Uterus (tissue), 4 donors: ENCODE results near the gene ATAD3C. TPM values are rescaled to one million over a fixed set of nuclear protein-coding genes. Genes with fewer than 3 reads are reported as not detected.
"Not testable (repeated sequence)": the region's sequence is repeated elsewhere in the genome, so short reads cannot be mapped to it uniquely, and the experiment has no call there.

Experiments used
- DNase-seq, 2 donors: peaks; one replicate each; pipeline ENCODE4 v3.0.0-alpha.2; 2019 to 2020
- H3K27ac ChIP-seq, 2 donors: fragments of 200-600 bp; sonication (generic); 1 replicate in 1 of 2; 2 replicates in 1 of 2; pipeline ENCODE4 v1.5.1; 2016 to 2018
- H3K27me3 ChIP-seq, 2 donors: fragments of 200-600 bp; sonication (generic); one replicate each; pipeline ENCODE4 v1.5.1; 2018 to 2019; ENCODE audit warnings: control low read depth in 1 of 2
- H3K36me3 ChIP-seq, 2 donors: fragments of 200-600 bp; sonication (generic); one replicate each; pipeline ENCODE4 v1.5.1; 2019; ENCODE audit warnings: control low read depth in 1 of 2
- H3K4me1 ChIP-seq, 2 donors: fragments of 200-600 bp; sonication (generic); one replicate each; pipeline ENCODE4 v1.5.1; 2018 to 2019; ENCODE audit warnings: control low read depth in 1 of 2
- H3K4me3 ChIP-seq, 2 donors: fragments of 200-600 bp; sonication (generic); 1 replicate in 1 of 2; 2 replicates in 1 of 2; pipeline ENCODE4 v1.5.1; 2018 to 2019; ENCODE audit warnings: mild to moderate bottlenecking in 1 of 2
- H3K9me3 ChIP-seq, 2 donors: fragments of 200-600 bp; sonication (generic); one replicate each; pipeline ENCODE4 v1.5.1; 2019; ENCODE audit warnings: control low read depth in 1 of 2
- CTCF ChIP-seq, 4 experiments: fragments of 200-600 bp in 2 of 4; fragments of 450-650 bp in 2 of 4; sonication (generic) in 2 of 4; IDR thresholded peaks; one replicate each; pipeline ENCODE4 v1.5.1; 2016 to 2019; ENCODE audit warnings: antibody characterized with exemption in 4 of 4, mild to moderate bottlenecking in 2 of 4, moderate library complexity in 1 of 4
- POLR2A ChIP-seq, 2 donors: fragments of 450-650 bp; IDR thresholded peaks; one replicate each; pipeline ENCODE4 v1.6.1; 2016; ENCODE audit warnings: antibody characterized with exemption in 2 of 2, mild to moderate bottlenecking in 1 of 2, moderate library complexity in 1 of 2
- intact Hi-C: fragments of 100-400 bp; cut with DNase I; formaldehyde crosslinking; loops from one replicate; pipeline ENCODE4 v1.15.1; 2023; ENCODE audit warnings: low total_unique reads
- total RNA-seq, 4 donors: library from RNA; depleted of rRNA in 3 of 4; stranded (reverse); fragments of >200 nt in 3 of 4; gene quantifications; one replicate each; pipeline versions ENCODE4 v1.1.0 to v1.2.4, GENCODE V29; 2014 to 2023
- donor health status: DM: yes; HTN: yes; CAD: no.

Gene ATAD3C
- total RNA-seq, 4 donors from 2014 or later, result 0.77 to 3.8 (median 1.7) TPM; not detected in 1

DNA sequence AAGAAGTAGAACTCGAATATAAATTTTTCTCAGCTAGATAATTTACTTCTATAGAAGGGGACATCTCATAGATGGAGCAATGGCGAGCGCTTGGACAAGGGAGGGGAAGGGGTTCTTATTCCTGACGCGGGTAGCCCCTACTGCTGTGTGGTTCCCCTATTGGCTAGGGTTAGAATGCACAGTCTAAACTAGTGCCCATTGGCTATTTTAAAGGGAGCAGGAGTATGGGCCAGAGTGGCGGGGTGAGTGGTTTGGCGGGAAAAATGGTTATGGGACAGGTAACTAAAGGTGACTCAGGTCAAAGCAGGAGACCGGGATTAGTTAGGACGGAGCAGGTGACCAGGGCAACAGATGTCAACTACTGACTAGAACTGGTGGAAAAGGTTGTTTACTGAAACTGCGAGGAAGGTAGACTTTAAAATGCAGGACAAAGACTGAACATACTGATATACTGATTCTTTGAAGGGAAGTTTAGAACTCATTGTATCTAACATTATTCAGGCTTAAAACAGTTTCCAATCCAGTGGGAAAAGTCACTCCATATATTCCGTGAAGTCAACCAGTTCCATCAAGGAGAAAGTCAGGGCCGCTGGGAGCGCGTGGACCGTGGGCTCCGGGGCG is 61.5 kb downstream of the ATAD3C start:
- intact Hi-C loops, result no loop called here
- no peak for DNase-seq
- TF ChIP-seq POLR2A (IDR thresholded peaks at IDR 0.05) (no peak), CTCF (IDR thresholded peaks at IDR 0.05) (no peak)

DNA sequence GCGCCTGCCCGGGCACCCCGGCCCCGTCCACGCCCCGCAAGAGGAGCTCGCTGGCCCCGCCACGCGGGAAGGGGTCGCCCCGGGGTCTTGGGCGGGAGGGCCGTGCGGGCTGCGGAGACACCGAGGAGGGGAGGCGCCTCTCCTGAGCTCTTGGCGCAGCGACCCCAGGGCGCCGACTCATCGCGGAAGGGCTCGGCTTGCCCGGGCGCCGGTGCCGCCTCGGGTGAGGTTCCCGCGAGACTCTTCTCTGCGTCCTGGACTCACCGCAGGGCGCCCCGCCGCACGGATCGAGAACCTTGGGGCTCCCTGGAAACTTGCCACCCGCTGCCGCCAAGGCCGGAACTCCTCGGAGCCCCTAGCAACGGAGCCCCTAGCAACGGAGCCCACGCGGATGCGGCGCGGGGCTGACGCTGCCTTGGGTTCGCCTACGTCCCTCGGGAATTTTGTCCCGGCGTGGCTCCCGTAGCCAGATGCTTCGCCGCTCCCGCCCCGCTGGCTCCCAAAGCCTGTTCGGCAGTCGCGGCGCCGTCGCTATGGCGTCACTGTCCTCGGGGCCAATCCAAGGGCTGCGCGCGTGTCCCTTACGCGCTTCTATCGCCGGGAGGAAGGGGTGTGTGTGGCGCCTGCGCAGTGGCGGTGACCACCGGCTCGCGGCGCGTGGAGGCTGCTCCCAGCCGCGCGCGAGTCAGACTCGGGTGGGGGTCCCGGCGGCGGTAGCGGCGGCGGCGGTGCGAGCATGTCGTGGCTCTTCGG is 62.2 kb downstream of the ATAD3C start, which contains the start of gene ATAD3A:
ATAD3A (plus strand) TSS at position 630 of the 753 bp plus-strand sequence; CDS start at position 737, 107 bp downstream.
- TF ChIP-seq POLR2A (IDR thresholded peaks at IDR 0.05), result peak; percentile 40 to 69
- peak in 1 of 4 experiments; percentile 44 for TF ChIP-seq CTCF (IDR thresholded peaks at IDR 0.05)
- intact Hi-C loops, result no loop called here
- Histone ChIP-seq H3K4me3 (peak within 1 kb of the TSS; percentile 69 to 78), H3K4me1 (peaks cover 0 to 4% of the 10 kb centered on the region in 2 donors), H3K27ac (peak within 1 kb of the TSS; percentile 82 to 88), H3K27me3 (no peaks in the 10 kb centered on the region), H3K9me3 (no peaks in the 10 kb centered on the region), H3K36me3 (no peaks in the 10 kb centered on the region)
- DNase-seq, result peak; percentile 98

More for the DNA sequence above, 61.5 kb downstream of the ATAD3C start:
- H3K4me1 ChIP-seq, result peaks cover 0 to 4% of the 10 kb centered on the region in 2 donors
- no peaks in the 10 kb centered on the region for H3K36me3 ChIP-seq
- no peaks in the 10 kb centered on the region for H3K9me3 ChIP-seq
- H3K4me3 ChIP-seq, result peak overlapping the region; percentile 69 to 78
- H3K27me3 ChIP-seq, result no peaks in the 10 kb centered on the region
- H3K27ac ChIP-seq, result peak overlapping the region; percentile 82 to 88

DNA sequence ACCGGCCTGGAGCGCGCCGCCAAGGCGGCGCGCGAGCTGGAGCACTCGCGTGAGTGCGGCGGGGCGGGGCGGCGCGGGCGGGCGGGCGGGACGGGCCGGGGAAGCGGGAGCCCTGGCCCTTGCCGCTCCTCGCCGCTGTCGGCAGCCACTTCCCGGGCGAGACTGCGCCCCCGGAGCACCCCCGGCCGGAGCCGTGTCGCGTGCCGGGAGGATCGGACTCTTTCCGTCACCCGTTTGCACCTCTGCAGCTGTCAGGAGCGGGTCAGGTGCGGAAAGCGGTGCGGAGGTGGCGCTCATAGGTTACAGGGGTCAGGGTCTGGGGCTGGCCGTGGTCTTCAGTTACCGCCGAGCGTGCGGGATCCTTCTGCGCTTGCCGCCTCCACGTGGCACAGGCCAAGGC is 62.9 kb downstream of the ATAD3C start:
- H3K27me3 ChIP-seq, H3K4me1 ChIP-seq, H3K9me3 ChIP-seq, DNase-seq, intact Hi-C loops, H3K36me3 ChIP-seq, H3K27ac ChIP-seq: not testable (repeated sequence)
- H3K4me3 ChIP-seq, result peak overlapping the region; percentile 69 to 78

- intact Hi-C loops, result not testable (repeated sequence)
Observed at GRCh38 chr1:1513675-1514074, 64.2 kb downstream of the ATAD3C start.

GRCh38 chr1:1514376-1514775 is 64.9 kb downstream of the ATAD3C start:
- H3K36me3 ChIP-seq, H3K27ac ChIP-seq, H3K9me3 ChIP-seq, H3K4me3 ChIP-seq, H3K27me3 ChIP-seq, intact Hi-C loops, H3K4me1 ChIP-seq, DNase-seq: not testable (repeated sequence)

More at GRCh38 chr1:1513675-1514074, 64.2 kb downstream of the ATAD3C start:
- H3K4me1 ChIP-seq, H3K9me3 ChIP-seq, H3K4me3 ChIP-seq, H3K27me3 ChIP-seq, H3K27ac ChIP-seq, DNase-seq, H3K36me3 ChIP-seq: not testable (repeated sequence)

DNA sequence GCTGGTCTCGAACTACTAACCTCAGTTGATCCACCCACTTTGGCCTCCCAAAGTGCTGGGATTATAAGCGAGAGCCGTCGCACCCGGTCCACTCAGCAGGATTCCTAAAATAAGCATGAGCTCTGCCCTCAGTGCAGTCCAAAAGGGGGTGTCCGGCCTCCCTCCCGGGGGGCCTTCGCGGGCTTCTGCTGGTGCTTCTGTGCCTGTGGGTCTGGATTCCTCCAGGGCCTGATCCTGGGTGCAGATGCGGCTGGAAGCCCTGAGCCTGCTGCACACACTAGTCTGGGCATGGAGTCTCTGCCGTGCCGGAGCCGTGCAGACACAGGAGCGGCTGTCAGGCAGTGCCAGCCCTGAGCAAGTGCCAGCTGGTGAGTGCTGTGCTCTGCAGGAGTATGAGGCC is 67.4 kb downstream of the ATAD3C start:
- DNase-seq, intact Hi-C loops, H3K9me3 ChIP-seq, H3K36me3 ChIP-seq, H3K4me1 ChIP-seq, H3K27ac ChIP-seq, H3K4me3 ChIP-seq, H3K27me3 ChIP-seq: not testable (repeated sequence)

DNA sequence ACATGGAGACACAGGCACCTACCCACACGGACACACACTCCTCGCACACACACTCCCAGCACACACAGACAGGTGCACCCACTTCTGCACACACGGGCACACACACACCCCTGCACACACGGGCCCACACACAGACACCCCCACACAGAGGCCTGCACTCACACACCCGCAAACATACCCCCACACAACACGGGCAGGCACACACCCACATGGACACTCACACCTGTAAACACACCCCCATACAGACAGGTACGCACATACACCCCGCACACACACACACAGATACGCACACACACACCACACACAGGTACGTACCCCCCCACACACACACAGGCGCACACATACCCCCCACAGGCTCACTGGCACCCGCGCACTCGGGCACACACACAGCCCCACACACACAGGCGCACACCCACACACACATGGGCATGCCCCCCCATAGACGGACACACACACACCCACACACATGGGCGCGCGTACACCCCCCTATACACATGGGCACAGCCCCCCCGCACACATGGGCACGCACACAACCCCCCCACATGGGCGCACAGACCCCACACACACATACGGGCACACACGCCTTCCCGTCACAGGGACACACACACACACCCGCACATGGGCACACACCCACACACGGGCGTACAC is 68.6 kb downstream of the ATAD3C start:
- intact Hi-C loops, result no loop called here
- H3K27ac ChIP-seq, result no peak overlapping the region
- TF ChIP-seq CTCF (IDR thresholded peaks at IDR 0.05) (no peak), POLR2A (IDR thresholded peaks at IDR 0.05) (no peak)
- no peak for DNase-seq
- no peaks in the 10 kb centered on the region for H3K9me3 ChIP-seq
- H3K4me1 ChIP-seq, result no peaks in the 10 kb centered on the region
- no peaks in the 10 kb centered on the region for H3K36me3 ChIP-seq
- no peaks in the 10 kb centered on the region for H3K27me3 ChIP-seq
- H3K4me3 ChIP-seq, result no peak overlapping the region

DNA sequence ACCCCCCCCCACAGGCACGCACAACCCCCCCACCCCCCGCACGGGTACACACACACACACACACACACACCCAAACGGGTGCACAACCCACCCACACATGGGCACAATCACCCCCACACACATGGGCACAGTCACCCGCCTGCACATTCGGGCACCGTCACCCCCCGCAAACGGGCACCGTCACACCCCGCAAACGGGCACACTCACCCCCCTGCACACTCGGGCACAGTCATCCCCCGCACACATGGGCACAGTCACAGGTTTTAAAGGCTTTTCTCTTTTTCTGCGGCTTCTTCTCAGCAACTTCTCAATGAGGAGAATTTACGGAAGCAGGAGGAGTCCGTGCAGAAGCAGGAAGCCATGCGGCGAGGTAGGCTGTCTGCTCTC is 69.1 kb downstream of the ATAD3C start:
- DNase-seq, H3K36me3 ChIP-seq, H3K27me3 ChIP-seq, H3K27ac ChIP-seq, H3K4me3 ChIP-seq, intact Hi-C loops, H3K4me1 ChIP-seq, H3K9me3 ChIP-seq: not testable (repeated sequence)
